ENCODE data around the gene KNL1.

KNL1 gene, protein sequence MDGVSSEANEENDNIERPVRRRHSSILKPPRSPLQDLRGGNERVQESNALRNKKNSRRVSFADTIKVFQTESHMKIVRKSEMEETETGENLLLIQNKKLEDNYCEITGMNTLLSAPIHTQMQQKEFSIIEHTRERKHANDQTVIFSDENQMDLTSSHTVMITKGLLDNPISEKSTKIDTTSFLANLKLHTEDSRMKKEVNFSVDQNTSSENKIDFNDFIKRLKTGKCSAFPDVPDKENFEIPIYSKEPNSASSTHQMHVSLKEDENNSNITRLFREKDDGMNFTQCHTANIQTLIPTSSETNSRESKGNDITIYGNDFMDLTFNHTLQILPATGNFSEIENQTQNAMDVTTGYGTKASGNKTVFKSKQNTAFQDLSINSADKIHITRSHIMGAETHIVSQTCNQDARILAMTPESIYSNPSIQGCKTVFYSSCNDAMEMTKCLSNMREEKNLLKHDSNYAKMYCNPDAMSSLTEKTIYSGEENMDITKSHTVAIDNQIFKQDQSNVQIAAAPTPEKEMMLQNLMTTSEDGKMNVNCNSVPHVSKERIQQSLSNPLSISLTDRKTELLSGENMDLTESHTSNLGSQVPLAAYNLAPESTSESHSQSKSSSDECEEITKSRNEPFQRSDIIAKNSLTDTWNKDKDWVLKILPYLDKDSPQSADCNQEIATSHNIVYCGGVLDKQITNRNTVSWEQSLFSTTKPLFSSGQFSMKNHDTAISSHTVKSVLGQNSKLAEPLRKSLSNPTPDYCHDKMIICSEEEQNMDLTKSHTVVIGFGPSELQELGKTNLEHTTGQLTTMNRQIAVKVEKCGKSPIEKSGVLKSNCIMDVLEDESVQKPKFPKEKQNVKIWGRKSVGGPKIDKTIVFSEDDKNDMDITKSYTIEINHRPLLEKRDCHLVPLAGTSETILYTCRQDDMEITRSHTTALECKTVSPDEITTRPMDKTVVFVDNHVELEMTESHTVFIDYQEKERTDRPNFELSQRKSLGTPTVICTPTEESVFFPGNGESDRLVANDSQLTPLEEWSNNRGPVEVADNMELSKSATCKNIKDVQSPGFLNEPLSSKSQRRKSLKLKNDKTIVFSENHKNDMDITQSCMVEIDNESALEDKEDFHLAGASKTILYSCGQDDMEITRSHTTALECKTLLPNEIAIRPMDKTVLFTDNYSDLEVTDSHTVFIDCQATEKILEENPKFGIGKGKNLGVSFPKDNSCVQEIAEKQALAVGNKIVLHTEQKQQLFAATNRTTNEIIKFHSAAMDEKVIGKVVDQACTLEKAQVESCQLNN (N-terminal part only)

DNA sequence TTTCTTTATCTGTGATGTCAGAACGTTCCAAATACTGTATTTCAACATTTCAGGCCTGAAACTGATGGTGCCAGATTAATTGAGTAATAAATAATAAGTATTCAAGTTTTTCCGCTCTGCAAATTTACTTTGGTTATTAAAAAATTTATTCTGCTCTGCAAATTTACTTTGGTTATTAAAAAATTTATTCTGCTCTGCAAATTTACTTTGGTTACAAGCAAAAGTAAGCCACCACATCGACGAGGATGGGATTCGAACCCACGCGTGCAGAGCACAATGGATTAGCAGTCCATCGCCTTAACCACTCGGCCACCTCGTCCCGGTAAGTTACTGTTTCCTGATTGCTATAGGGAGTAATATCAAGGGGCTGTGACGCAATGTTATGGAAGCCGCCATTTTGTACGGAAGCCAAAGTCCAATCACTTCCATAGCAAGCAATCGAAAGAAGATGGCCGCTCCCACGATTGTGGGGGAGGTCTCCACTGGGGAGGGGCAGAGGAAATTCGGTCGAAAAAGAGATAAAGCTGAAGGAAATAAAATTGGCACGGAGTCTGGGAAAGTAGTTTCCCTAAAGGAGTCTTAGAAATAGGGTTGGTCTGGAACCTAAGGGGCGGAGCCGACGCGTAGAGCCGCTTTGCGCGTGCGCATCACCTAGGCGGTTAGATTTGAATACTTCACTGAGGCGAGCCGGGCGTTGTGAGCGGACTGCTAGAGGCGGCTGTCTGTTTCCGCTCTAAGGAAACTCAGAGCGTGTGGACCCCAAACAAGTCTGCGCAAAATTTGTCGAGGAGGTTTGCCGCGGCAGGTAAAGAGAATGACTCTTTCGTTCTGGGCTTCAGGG lies at the start of gene KNL1:
TSS of gene KNL1 (plus strand) at position 662 of the 841 bp plus-strand sequence. CDS start 8,683 bp downstream, outside the sequence.
- in situ Hi-C loops (cut with MboI; ENCODE audit: low sequenced_read_pairs, unreplicated experiment), result no loop called here
- DNase-seq (ENCODE audit: low spot score), result peak; percentile 88
- TF ChIP-seq, protein P1, sequence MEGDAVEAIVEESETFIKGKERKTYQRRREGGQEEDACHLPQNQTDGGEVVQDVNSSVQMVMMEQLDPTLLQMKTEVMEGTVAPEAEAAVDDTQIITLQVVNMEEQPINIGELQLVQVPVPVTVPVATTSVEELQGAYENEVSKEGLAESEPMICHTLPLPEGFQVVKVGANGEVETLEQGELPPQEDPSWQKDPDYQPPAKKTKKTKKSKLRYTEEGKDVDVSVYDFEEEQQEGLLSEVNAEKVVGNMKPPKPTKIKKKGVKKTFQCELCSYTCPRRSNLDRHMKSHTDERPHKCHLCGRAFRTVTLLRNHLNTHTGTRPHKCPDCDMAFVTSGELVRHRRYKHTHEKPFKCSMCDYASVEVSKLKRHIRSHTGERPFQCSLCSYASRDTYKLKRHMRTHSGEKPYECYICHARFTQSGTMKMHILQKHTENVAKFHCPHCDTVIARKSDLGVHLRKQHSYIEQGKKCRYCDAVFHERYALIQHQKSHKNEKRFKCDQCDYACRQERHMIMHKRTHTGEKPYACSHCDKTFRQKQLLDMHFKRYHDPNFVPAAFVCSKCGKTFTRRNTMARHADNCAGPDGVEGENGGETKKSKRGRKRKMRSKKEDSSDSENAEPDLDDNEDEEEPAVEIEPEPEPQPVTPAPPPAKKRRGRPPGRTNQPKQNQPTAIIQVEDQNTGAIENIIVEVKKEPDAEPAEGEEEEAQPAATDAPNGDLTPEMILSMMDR (IDR thresholded peaks at IDR 0.05; ENCODE audit: borderline replicate concordance, control extremely low read depth, extremely low read depth, insufficient read depth, missing control alignments), result no peak

DNA sequence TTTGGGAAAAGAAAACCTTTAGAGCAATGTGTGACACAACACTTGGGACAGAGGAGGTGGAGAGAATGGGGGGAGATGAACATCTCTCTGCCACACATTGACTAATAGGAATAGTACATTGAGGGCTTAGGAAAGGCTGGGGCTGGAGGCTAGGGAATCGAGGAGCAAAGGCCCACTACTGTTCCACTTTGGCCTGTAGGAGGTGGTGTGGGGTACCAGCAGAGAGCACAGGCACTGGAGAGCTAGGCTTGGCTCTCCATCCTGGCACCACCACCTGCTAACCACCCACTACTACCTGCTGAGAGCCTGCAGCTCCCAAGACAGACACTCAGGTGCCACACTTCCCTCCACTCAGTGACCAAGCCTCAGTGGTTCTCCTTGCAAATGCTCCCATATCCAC lies 48.6 kb upstream of the KNL1 start:
- in situ Hi-C loops (cut with MboI; ENCODE audit: low sequenced_read_pairs, unreplicated experiment), result no loop called here
- no peak for DNase-seq (ENCODE audit: low spot score)
- TF ChIP-seq, protein P1 (IDR thresholded peaks at IDR 0.05; ENCODE audit: borderline replicate concordance, control extremely low read depth, extremely low read depth, insufficient read depth, missing control alignments), result no peak

DNA sequence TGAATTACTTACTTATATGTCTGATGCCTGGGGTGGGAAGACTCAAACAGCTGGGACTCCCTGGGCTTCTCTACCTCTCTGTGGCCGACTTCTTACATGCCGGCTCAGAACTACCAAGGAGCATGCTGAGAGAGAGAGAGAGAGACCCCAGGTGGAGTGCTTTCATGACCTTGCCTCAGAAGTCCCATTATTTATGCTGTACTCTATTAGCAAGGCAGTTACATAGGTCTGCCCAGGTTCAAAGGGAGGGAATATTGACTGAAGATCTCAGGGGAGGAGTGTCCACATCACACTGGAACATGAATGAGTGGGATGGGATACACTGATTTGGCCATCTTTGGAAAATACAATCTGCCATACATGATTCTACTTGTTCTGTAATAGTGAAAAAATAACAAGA lies 45.4 kb upstream of the KNL1 start:
- no peak for DNase-seq (ENCODE audit: low spot score)
- TF ChIP-seq, protein P1 (IDR thresholded peaks at IDR 0.05; ENCODE audit: borderline replicate concordance, control extremely low read depth, extremely low read depth, insufficient read depth, missing control alignments), result no peak
- in situ Hi-C loops (cut with MboI; ENCODE audit: low sequenced_read_pairs, unreplicated experiment), result no loop called here

DNA sequence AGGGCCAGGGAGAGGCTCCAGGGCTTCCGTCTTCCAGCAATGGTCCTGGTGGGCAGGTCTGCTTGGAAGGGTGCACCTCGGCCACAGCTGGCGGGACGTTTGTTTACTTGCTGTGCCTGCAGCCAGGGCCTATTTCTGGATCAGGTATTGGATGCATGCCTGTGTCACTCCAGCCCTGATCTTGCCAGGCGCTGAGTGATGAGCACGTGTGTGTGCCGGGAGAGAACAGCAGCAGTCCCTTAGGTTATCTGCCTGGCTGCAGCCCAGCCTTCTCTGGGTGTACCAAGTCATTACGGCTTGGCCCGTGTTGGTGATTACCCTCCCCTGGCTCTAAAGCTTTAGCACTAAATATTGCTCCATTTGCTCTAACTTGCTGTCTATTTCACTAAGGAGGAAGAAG lies 44.2 kb upstream of the KNL1 start:
- in situ Hi-C loops (cut with MboI; ENCODE audit: low sequenced_read_pairs, unreplicated experiment), result no loop called here
- no peak for DNase-seq (ENCODE audit: low spot score)

DNA sequence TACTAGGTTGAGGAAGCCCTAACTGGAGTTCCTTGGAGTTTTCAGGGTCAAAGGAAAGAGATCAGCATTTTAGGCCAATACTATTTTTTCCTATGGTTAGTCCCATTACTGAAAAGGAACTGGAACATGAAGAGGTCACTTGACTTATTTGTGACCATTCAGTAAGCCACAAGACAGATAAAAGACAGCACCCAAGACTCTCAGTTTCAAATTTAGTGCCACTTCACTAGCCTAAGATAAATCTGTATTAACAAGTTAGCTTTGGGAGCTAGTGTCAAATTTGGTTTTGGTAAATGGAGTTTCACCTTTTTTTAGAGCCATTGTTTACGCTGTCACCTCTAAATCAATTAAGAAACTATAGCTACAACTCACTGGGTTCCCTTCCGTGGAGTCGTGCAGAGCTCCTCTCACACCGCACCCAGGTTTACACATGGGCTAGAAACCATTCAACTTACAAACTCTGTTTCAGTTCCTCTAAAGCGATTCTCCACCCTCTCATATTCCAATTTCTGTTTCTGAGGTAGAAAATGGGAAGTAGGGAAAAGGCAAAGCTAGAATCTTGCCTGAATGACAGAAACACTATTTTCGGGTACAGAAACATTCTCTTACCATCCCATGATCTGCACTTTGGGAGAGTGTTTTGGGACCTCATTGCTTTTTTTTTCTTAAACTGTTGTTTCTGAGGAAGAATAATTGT lies 43.6 kb upstream of the KNL1 start:
- in situ Hi-C loops (cut with MboI; ENCODE audit: low sequenced_read_pairs, unreplicated experiment), result no loop called here
- peak; percentile 71 for DNase-seq (ENCODE audit: low spot score)
- TF ChIP-seq, protein P1 (IDR thresholded peaks at IDR 0.05; ENCODE audit: borderline replicate concordance, control extremely low read depth, extremely low read depth, insufficient read depth, missing control alignments), result no peak

More for the DNA sequence above, 44.2 kb upstream of the KNL1 start:
- TF ChIP-seq, protein P1 (IDR thresholded peaks at IDR 0.05; ENCODE audit: borderline replicate concordance, control extremely low read depth, extremely low read depth, insufficient read depth, missing control alignments), result no peak

All from GM13976 (cell line).